OCI-LY7 (cell line): ENCODE results near the gene ENOX1.

Experiments used
- EZH2phosphoT487 ChIP-seq: fragments of 200-600 bp; sonication (generic); IDR thresholded peaks from 2 replicates; pipeline ENCODE4 v1.6.1; 2018; ENCODE audit warnings: low read depth, borderline replicate concordance, mild to moderate bottlenecking, mixed run types, antibody characterized with exemption, low read length, moderate library complexity, mixed read lengths
- TF ChIP-seq, protein P1 (sequence below): fragments of 200-600 bp; sonication (generic); conservative IDR thresholded peaks from 2 replicates; pipeline ENCODE4 v1.5.1; 2014; ENCODE audit warnings: mild to moderate bottlenecking, antibody characterized with exemption, low read length, moderate library complexity, mixed read lengths

DNA sequence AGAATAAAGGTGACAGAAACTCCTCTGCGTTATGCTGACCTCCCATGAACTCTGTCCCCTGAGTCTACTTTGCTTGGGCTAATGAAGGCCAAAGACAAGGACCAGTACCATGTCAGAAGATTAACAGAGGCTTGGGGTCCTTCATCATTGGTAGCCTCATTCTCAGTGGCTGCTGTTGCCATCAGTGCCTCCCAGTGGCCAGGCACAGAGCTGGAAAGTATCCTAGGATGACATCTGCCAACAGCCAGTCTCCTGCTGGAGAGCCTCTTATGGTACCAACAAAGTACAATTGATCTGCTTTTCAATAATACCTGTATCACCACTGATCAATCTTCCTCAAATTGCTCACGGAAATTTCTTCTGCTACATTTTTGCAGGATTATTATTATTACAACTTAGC is 481.8 kb downstream of the ENOX1 start:
- TF ChIP-seq, protein P1, sequence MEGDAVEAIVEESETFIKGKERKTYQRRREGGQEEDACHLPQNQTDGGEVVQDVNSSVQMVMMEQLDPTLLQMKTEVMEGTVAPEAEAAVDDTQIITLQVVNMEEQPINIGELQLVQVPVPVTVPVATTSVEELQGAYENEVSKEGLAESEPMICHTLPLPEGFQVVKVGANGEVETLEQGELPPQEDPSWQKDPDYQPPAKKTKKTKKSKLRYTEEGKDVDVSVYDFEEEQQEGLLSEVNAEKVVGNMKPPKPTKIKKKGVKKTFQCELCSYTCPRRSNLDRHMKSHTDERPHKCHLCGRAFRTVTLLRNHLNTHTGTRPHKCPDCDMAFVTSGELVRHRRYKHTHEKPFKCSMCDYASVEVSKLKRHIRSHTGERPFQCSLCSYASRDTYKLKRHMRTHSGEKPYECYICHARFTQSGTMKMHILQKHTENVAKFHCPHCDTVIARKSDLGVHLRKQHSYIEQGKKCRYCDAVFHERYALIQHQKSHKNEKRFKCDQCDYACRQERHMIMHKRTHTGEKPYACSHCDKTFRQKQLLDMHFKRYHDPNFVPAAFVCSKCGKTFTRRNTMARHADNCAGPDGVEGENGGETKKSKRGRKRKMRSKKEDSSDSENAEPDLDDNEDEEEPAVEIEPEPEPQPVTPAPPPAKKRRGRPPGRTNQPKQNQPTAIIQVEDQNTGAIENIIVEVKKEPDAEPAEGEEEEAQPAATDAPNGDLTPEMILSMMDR, result peak; percentile 27; the same call in 1 of the 2 replicates
- no peak for TF ChIP-seq EZH2phosphoT487
